BLaER1 treated with 17β-estradiol and CSF1 and Interleukin-3, amounts not matched to agents 10 nM and 100 nM (cell line): ENCODE data around the gene C1QL1.

Experiments
- H3K27ac ChIP-seq, 11 experiments: shearing (Covaris generic); formaldehyde crosslinking; 2 replicates each; pipeline ENCODE4 v1.8.1; 2022
- H3K27me3 ChIP-seq, 11 experiments: shearing (Covaris generic); formaldehyde crosslinking; 2 replicates each; pipeline ENCODE4 v1.8.1; 2022
- H3K36me3 ChIP-seq, 11 experiments: shearing (Covaris generic); formaldehyde crosslinking; 2 replicates each; pipeline ENCODE4 v1.8.1; 2022
- H3K4me1 ChIP-seq, 10 experiments: shearing (Covaris generic); formaldehyde crosslinking; 2 replicates each; pipeline ENCODE4 v1.8.1; 2022
- H3K4me2 ChIP-seq, 11 experiments: shearing (Covaris generic); formaldehyde crosslinking; 2 replicates each; pipeline ENCODE4 v1.8.1; 2022
- H3K4me3 ChIP-seq, 10 experiments: shearing (Covaris generic); formaldehyde crosslinking; 2 replicates each; pipeline ENCODE4 v1.8.1; 2022
- H3K9ac ChIP-seq, 11 experiments: shearing (Covaris generic); formaldehyde crosslinking; 2 replicates each; pipeline ENCODE4 v1.8.1; 2022
- H3K9me3 ChIP-seq, 11 experiments: shearing (Covaris generic); formaldehyde crosslinking; replicated peaks in 1 of 11; 2 replicates each; pipeline ENCODE4 v1.8.1; 2022
- H4K20me1 ChIP-seq, 11 experiments: shearing (Covaris generic); formaldehyde crosslinking; 2 replicates each; pipeline ENCODE4 v1.8.1; 2022
- Cebpa-rat ChIP-seq, 11 experiments: shearing (Covaris generic); IDR thresholded peaks; 2 replicates each; pipeline ENCODE4 v1.8.1; 2022

Gene C1QL1

DNA sequence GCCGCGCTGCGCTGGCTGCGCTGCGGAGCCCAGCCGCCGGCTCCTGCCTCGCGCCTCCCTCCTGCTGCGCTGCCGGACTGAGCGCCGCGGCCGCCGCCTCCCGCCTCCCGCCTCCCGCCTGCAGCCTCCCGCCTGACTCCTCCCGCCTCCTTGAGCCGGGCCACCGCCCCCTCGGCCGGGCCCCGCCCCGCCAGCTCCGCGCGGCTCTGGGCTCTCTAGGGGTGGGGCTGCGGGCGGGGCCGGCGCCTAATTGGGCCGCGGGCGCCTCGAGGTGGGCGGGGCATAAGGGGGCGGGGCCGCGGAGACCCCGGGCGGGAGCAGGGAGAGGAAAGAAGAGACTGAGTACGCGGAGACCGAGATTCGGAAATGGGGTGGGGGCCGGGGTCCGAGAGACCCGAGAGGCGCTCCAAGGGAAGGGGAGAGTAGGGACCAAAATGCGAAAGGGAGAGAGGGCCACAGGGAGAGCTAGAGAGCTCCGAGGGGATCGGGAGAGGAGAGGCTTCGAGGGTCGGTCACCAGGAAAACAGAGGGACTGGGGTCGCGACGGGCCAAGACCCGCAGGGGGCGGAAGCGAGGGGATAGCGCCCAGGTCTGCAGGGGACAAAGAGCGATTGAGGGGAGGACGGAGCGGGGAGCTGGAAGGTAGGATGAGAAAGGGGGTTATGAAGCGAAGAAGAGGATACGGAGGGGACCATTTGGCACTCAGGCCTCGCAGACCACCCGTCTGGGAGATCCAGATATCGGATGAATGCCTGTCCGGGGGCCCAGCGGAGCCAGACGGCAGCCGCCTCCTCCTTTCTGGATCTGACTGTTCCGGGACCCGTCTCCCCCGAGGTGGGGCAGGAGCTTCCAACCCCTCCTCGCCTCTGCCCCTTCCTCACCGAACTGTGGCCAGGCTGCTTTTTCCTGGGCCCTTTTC is at the start of gene C1QL1:
Gene C1QL1, minus strand, starts transcription at position 79 of the 919 bp plus-strand sequence. CDS start 255 bp downstream, outside the sequence.
- Histone ChIP-seq H4K20me1 (peaks cover 0 to 45% (median 22%) of the 10 kb centered on the region in 11 experiments; a peak in 18 of 22 replicates), H3K36me3 (no peaks in the 10 kb centered on the region), H3K27me3 (peaks cover 63 to 79% (median 66%) of the 10 kb centered on the region in 11 experiments), H3K4me3 (peak within 1 kb of the TSS; percentile 54 to 71 (median 58)), H3K9me3 (no peaks in the 10 kb centered on the region), H3K9ac (peak within 1 kb of the TSS in 9 of 11 experiments; percentile 11 to 78 (median 59); a peak in 17 of 22 replicates), H3K4me2 (peak within 1 kb of the TSS; percentile 94 to 99 (median 98)), H3K4me1 (peaks cover 30 to 68% (median 61%) of the 10 kb centered on the region in 10 experiments), H3K27ac (no peak within 1 kb of the TSS)
- TF ChIP-seq Cebpa-rat (IDR thresholded peaks at IDR 0.05): no peak

DNA sequence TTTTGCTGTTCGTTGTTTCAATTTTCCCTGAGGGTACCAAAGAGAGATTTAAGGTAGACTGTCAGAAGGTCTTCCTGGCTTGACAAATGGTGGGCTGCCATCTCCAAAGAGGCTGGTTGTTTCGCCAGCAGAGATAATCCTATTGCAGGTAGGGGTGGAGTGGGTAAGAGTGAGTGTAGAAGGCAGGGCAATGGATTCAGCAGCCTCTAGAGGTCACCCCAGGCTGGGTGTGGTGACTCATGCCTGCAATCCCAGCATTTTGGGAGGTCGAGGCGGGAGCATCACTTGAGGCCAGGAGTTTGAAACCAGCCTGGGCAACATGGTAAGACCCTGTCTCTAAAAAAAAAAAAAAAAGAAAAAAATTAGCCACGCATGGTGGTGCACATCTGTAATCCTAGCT is 48.7 kb upstream of the C1QL1 start:
- peaks cover 22 to 33% (median 26%) of the 10 kb centered on the region in 10 experiments; a peak in 19 of 20 replicates for H3K4me1 ChIP-seq
- H3K27me3 ChIP-seq: peaks cover 44 to 52% (median 48%) of the 10 kb centered on the region in 11 experiments
- H3K4me2 ChIP-seq: no peak overlapping the region
- no peak for TF ChIP-seq Cebpa-rat (IDR thresholded peaks at IDR 0.05)
- no peak overlapping the region for H3K9ac ChIP-seq
- no peaks in the 10 kb centered on the region for H3K9me3 ChIP-seq
- no peak overlapping the region for H3K4me3 ChIP-seq
- H3K27ac ChIP-seq: no peak overlapping the region
- no peaks in the 10 kb centered on the region for H3K36me3 ChIP-seq
- peaks cover 0 to 42% (median 36%) of the 10 kb centered on the region in 11 experiments; a peak in 19 of 22 replicates for H4K20me1 ChIP-seq

DNA sequence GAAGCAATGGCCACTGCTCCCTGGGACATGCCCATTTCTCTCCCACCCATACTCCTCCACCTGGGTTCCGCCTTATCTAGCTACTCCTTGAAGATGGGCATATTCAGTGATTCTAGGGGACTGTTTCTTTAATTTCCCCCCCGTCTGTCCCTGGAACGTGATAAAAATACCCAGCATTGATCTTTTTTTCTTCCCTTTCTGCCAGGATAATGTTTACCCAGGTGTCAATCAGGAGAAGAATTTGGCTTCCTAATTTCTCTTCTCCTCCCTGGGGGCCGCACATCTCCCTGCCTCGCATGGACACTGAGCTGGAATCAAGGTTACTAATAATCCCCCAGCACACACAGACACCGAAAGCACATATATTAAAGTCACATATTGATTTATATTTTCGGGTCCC is 48.1 kb upstream of the C1QL1 start:
- no peaks in the 10 kb centered on the region for H3K36me3 ChIP-seq
- TF ChIP-seq Cebpa-rat (IDR thresholded peaks at IDR 0.05): no peak
- no peak overlapping the region for H3K27ac ChIP-seq

DNA sequence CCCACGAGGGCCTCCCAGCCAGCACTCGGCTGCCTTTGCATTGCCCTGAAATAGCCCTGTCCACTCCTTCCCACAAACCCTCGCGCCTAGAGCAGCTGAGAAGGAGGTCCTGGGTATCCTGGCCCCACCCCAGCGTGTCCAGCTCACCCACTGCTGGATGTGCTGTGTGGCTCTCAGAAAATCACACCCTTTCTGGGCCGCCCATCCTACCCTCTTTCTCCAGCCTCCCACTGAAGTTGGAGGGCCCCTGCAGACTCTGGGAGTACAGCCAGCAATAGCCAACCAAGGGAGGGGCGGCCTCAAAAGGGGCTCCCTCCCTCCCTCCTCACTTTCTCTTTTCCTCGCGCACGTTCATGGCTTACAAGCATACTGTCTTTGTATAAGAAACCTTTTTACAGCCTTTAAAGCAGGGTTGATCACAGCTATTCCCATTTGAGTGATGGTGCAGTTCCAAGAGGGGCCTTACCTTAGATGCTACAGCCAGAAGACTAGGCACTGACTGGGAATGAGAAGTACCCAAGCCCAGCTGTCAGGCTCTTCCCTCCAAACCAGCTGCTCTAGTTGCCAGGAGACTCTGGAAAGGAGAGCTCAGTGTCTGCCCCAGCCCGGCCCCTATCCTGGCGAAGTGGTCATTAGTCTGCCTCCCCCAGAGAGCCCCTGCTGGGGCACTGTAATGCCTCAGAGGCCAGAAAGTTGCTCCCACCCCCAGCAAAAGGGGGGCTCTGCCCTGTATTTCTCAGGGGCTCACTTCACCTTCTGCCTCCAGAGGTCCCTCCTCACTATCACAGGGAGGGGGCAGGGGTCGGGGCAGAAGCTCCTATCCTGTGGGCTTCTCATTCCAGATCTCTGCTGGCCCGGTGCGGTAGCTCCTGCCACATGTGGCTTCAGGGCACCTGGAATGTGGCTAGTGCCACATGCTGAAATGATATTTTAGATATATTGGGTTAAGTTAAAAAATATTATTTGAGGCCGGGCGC is 45.2 kb upstream of the C1QL1 start:
- no peaks in the 10 kb centered on the region for H3K36me3 ChIP-seq
- no peak overlapping the region for H3K9ac ChIP-seq
- peaks cover 9 to 16% (median 13%) of the 10 kb centered on the region in 11 experiments for H3K27me3 ChIP-seq
- no peak overlapping the region for H3K4me2 ChIP-seq
- no peak overlapping the region for H3K27ac ChIP-seq
- peaks cover 0 to 11% (median 2%) of the 10 kb centered on the region in 10 experiments; a peak in 12 of 20 replicates for H3K4me1 ChIP-seq
- peaks cover 0 to 8% (median 6%) of the 10 kb centered on the region in 11 experiments; a peak in 12 of 22 replicates for H4K20me1 ChIP-seq
- no peaks in the 10 kb centered on the region for H3K9me3 ChIP-seq
- no peak overlapping the region for H3K4me3 ChIP-seq
- no peak for TF ChIP-seq Cebpa-rat (IDR thresholded peaks at IDR 0.05)

More for the DNA sequence above, 48.1 kb upstream of the C1QL1 start:
- H3K4me2 ChIP-seq: no peak overlapping the region
- peaks cover 0 to 36% (median 30%) of the 10 kb centered on the region in 11 experiments; a peak in 19 of 22 replicates for H4K20me1 ChIP-seq
- no peaks in the 10 kb centered on the region for H3K9me3 ChIP-seq
- peaks cover 38 to 46% (median 42%) of the 10 kb centered on the region in 11 experiments for H3K27me3 ChIP-seq
- H3K9ac ChIP-seq: no peak overlapping the region
- H3K4me1 ChIP-seq: peaks cover 16 to 27% (median 21%) of the 10 kb centered on the region in 10 experiments; a peak in 19 of 20 replicates
- no peak overlapping the region for H3K4me3 ChIP-seq

DNA sequence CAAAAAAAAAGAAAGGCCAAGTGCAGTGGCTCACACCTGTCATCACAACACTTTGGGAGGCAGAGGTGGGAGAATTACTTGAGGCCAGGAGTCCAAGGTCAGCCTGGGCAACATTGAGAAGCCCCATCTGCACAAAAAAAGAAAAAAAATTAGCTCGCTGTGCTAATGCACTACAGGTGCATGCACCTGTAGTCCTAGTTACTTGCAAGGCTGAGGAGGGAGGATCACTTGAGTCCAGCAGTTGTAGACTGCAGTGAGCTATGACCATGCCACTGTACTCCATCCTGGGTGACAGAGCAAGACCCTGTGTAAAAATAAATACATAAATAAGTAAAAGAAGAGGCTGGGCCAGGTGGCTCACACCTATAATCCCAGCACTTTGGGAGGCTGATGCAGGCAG is 43.7 kb upstream of the C1QL1 start:
- no peak for TF ChIP-seq Cebpa-rat (IDR thresholded peaks at IDR 0.05)
- no peak overlapping the region for H3K4me3 ChIP-seq
- peaks cover 0 to 16% (median 4%) of the 10 kb centered on the region in 10 experiments; a peak in 9 of 20 replicates for H3K4me1 ChIP-seq
- H3K9ac ChIP-seq: no peak overlapping the region
- H3K4me2 ChIP-seq: no peak overlapping the region
- H3K9me3 ChIP-seq: no peaks in the 10 kb centered on the region
- no peaks in the 10 kb centered on the region for H3K36me3 ChIP-seq
- H3K27me3 ChIP-seq: peaks cover 0 to 1% (median 0%) of the 10 kb centered on the region in 11 experiments; a peak in 3 of 22 replicates
- H4K20me1 ChIP-seq: 0 out of 22 replicates have a peak, but pooled peaks cover 0 to 5% (median 0%) of the 10 kb centered on the region in 11 experiments
- H3K27ac ChIP-seq: no peak overlapping the region

DNA sequence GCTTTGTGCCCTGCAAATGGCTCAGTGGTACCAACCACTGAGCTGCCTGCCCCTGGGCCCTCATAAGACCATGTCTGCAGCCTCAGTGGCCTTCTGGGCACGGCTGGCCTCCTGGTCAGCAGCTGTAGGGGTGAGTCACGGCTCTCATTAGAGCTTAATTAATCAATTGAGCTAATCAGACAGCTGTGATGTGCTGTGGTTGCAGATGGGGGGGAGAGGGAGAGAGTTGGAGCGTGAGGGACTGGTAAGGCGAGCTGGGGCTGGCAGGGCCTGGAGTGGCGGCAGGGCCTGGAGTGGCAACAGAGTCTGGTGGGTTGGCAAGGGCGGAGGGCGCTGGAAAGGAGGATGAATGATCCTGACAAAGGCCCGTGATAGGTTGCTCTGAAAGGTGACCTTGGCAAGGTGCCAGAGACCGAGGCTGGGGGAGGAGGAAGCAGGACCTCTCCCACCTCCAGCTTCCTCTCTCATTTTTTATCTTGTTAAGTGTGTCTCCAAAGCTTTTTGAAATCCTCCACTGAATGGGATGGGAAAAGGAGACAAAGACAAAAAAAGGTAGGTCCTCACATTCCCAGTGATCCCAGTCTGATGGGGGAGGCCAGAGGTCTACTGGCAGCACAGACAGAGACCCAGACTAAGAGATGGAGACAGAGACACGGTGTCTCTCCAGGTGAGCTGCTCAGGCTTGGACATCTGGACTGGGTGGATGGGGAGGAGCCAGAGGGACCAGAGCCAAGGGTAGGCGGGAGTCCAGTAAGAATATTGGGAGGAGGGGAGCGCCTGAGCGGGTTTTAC is 41.8 kb upstream of the C1QL1 start:
- Histone ChIP-seq H3K9me3 (no peaks in the 10 kb centered on the region), H4K20me1 (no peaks in the 10 kb centered on the region), H3K4me1 (peaks cover 0 to 16% (median 4%) of the 10 kb centered on the region in 10 experiments; a peak in 9 of 20 replicates), H3K9ac (no peak overlapping the region), H3K36me3 (no peaks in the 10 kb centered on the region), H3K27me3 (no peaks in the 10 kb centered on the region), H3K4me2 (0 out of 22 replicates have a peak overlapping the region, but pooled peaks of 1 of the 11 experiments have one; percentile 7), H3K4me3 (no peak overlapping the region), H3K27ac (no peak overlapping the region)
- TF ChIP-seq Cebpa-rat (IDR thresholded peaks at IDR 0.05): no peak

DNA sequence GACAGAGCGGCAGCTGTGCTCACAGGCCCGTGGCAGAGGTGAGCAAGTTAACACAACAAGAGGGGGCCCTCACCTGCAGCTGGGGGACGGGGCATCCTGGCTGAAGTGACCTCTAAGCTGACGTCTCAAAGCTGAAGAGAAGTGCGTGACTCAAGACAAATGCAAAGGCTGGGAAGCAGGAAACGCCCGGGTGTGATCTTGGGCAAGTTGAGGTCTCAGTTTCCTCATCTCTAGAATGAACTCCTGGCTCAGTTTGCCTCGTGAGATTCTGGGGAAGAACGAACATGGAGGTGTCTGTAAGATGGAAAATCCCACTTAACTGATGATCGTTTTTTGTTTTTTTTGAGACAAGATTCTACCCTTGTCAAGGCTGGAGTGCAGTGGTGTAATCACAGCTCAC is 40.1 kb upstream of the C1QL1 start:
- TF ChIP-seq Cebpa-rat (IDR thresholded peaks at IDR 0.05): no peak
- peaks cover 6 to 25% (median 13%) of the 10 kb centered on the region in 10 experiments; a peak in 18 of 20 replicates for H3K4me1 ChIP-seq
- no peak overlapping the region for H3K9ac ChIP-seq
- H3K4me2 ChIP-seq: peak overlapping the region in 5 of 11 experiments; percentile 6 to 52 (median 26); a peak in 4 of 22 replicates
- no peaks in the 10 kb centered on the region for H4K20me1 ChIP-seq
- H3K4me3 ChIP-seq: no peak overlapping the region
- no peak overlapping the region for H3K27ac ChIP-seq
- no peaks in the 10 kb centered on the region for H3K36me3 ChIP-seq
- no peaks in the 10 kb centered on the region for H3K9me3 ChIP-seq
- no peaks in the 10 kb centered on the region for H3K27me3 ChIP-seq

DNA sequence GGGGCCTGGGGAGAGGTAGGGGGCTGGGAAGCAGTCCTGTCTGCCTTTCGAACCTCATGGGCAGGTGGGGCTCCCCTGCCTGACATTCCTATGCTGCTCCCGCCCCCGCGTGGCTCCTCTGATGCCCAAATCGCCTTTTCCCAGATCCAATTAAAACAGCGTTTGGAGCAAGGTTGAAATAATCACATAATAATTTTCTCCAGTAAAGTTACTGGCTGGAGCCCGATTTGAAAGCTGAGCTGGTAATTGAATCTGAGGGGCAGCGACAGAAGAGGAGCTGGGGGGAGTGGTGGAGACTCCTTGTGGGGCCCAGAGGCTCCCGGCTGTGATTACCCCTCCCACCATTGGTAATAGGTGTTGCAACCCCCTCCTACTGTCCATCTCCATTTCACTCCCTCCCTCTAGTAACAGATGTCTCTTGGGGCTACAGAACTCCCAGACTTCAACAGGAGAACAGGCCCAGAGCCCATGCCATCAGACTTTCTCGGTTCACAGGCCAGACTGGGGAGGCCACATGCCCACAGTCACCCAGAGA is 38.9 kb upstream of the C1QL1 start:
- Histone ChIP-seq H3K27ac (no peak overlapping the region), H3K4me2 (no peak overlapping the region), H3K36me3 (no peaks in the 10 kb centered on the region), H3K27me3 (no peaks in the 10 kb centered on the region), H3K9me3 (no peaks in the 10 kb centered on the region), H4K20me1 (no peaks in the 10 kb centered on the region), H3K9ac (no peak overlapping the region), H3K4me3 (no peak overlapping the region), H3K4me1 (peaks cover 6 to 33% (median 19%) of the 10 kb centered on the region in 10 experiments; a peak in 18 of 20 replicates)
- TF ChIP-seq Cebpa-rat (IDR thresholded peaks at IDR 0.05): no peak
